Gastroesophageal sphincter (tissue), 4 donors: ENCODE measurements around the gene RALGPS2. TPM values are rescaled to one million over a fixed set of nuclear protein-coding genes. Genes with fewer than 3 reads are reported as not detected.
"Not testable (repeated sequence)": the region's sequence is repeated elsewhere in the genome, so short reads cannot be mapped to it uniquely, and the experiment has no call there.

Source experiments
- ATAC-seq: fragments of 150-250 bp; one replicate; pipeline ENCODE4 v1.9.1; 2016; ENCODE audit warnings: mild to moderate bottlenecking, moderate library complexity
- H3K27ac ChIP-seq, 4 donors: fragments of 200-600 bp; sonication (generic) in 3 of 4; 1 replicate in 3 of 4; 2 replicates in 1 of 4; pipeline ENCODE4 v1.5.1; 2016 to 2019
- H3K27me3 ChIP-seq: fragments of 200-600 bp; sonication (generic); one replicate; pipeline ENCODE4 v1.5.1; 2019
- H3K36me3 ChIP-seq, 2 donors: fragments of 200-600 bp; sonication (generic); one replicate each; pipeline ENCODE4 v1.5.1; 2019; ENCODE audit warnings: control low read depth in 1 of 2
- H3K4me1 ChIP-seq, 3 donors: fragments of 200-600 bp; sonication (generic); 1 replicate in 2 of 3; 2 replicates in 1 of 3; pipeline ENCODE4 v1.5.1; 2016 to 2019; ENCODE audit warnings: control low read depth in 2 of 3
- H3K4me3 ChIP-seq, 2 donors: fragments of 200-600 bp; sonication (generic); one replicate each; pipeline ENCODE4 v1.5.1; 2019; ENCODE audit warnings: mild to moderate bottlenecking in 1 of 2, moderate library complexity in 1 of 2
- H3K9me3 ChIP-seq, 3 donors: fragments of 200-600 bp; sonication (generic); one replicate each; pipeline ENCODE4 v1.5.1; 2017 to 2019; ENCODE audit warnings: control low read depth in 2 of 3
- EP300 ChIP-seq: sonication (generic); formaldehyde crosslinking; IDR thresholded peaks from one replicate; pipeline ENCODE4 v1.6.1; 2017; ENCODE audit warnings: antibody characterized with exemption, mild to moderate bottlenecking
- POLR2A ChIP-seq, 2 donors: fragments of 450-650 bp; IDR thresholded peaks; one replicate each; pipeline ENCODE4 v1.6.1; 2017; ENCODE audit warnings: antibody characterized with exemption in 2 of 2, mild to moderate bottlenecking in 2 of 2, moderate library complexity in 1 of 2
- POLR2AphosphoS5 ChIP-seq: sonication (generic); formaldehyde crosslinking; IDR thresholded peaks from one replicate; pipeline ENCODE4 v1.6.1; 2017; ENCODE audit warnings: antibody characterized with exemption
- WGBS, 2 donors: methylation state at CpG; one replicate each; pipeline ENCODE4 v1.1.5; 2018; ENCODE audit warnings: low coverage in 1 of 2; 5-methylcytosine and 5-hydroxymethylcytosine counted together
- total RNA-seq, 4 donors: library from RNA; depleted of rRNA; stranded (reverse); fragments of >200 nt; gene quantifications; one replicate each; pipeline ENCODE4 v1.1.0, GENCODE V29; 2016
- TF ChIP-seq, protein P1 (sequence below), 4 experiments: fragments of 200-600 bp in 2 of 4; fragments of 450-650 bp in 2 of 4; sonication (generic) in 1 of 4; IDR thresholded peaks; one replicate each; pipeline ENCODE4 v1.5.1; 2017 to 2019; ENCODE audit warnings: antibody characterized with exemption in 4 of 4, mild to moderate bottlenecking in 2 of 4, moderate library complexity in 2 of 4

RALGPS2 gene
- total RNA-seq, 4 donors from 2014 or later: 12.0 to 17.7 (median 15.1) TPM

DNA sequence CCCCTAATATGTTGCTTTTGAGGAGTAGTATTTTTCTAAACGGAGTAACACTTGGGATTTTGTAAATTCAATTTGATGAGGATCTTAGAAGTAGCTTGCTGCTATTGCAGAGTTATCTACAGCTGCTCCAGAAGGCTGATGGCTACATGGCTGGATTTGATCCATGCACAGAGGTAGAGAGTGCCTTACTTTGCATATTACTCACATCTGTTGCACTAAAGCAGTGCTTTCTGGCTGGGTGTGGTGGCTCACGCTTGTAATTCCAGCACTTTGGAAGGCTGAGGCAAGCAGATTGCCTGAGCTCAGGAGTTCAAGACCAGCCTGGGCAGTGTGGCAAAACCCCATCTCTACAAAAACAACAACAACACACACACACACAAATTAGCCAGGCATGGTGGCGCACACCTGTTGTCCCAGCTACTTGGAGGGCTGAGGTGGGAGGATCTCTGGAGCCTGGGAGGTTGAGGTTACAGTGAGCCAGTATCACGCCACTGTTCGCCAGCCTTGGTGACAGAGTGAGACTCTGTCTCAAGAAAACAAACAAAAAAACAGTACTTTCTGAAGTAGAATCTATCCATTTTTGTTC lies 24.6 kb downstream of the RALGPS2 start:
- peaks cover 0 to 7% (median 0%) of the 10 kb centered on the region in 3 donors for H3K4me1 ChIP-seq
- no peak overlapping the region for H3K4me3 ChIP-seq
- ATAC-seq: no peak
- no peaks in the 10 kb centered on the region for H3K27me3 ChIP-seq
- WGBS, 2 donors: 71 to 91% methylated on average over 1 to 3 of the region's 5 CpGs
- H3K27ac ChIP-seq: no peak overlapping the region
- no peaks in the 10 kb centered on the region for H3K9me3 ChIP-seq
- TF ChIP-seq POLR2A (IDR thresholded peaks at IDR 0.05): no peak
- TF ChIP-seq, protein P1, sequence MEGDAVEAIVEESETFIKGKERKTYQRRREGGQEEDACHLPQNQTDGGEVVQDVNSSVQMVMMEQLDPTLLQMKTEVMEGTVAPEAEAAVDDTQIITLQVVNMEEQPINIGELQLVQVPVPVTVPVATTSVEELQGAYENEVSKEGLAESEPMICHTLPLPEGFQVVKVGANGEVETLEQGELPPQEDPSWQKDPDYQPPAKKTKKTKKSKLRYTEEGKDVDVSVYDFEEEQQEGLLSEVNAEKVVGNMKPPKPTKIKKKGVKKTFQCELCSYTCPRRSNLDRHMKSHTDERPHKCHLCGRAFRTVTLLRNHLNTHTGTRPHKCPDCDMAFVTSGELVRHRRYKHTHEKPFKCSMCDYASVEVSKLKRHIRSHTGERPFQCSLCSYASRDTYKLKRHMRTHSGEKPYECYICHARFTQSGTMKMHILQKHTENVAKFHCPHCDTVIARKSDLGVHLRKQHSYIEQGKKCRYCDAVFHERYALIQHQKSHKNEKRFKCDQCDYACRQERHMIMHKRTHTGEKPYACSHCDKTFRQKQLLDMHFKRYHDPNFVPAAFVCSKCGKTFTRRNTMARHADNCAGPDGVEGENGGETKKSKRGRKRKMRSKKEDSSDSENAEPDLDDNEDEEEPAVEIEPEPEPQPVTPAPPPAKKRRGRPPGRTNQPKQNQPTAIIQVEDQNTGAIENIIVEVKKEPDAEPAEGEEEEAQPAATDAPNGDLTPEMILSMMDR (IDR thresholded peaks at IDR 0.05): no peak
- TF ChIP-seq EP300: no peak
- TF ChIP-seq POLR2AphosphoS5: no peak
- no peaks in the 10 kb centered on the region for H3K36me3 ChIP-seq

DNA sequence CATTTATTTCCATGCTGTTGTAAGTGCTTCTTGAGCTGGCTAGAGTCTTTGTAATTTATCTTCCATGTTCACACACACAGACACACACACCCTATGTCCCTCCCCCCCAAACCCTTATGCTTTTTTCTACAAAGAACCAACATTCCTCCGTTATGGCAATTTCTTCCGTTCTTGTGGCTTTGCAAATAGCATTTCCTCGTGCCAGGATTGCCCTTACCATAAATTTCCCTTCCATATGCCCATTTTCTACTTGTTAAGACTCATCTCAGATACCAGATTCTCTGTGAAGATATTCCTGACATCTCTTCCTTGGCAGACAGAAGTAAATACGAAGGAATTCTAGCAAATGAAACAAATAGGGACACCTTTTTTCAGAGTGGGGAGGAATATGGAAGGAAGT lies 26.0 kb downstream of the RALGPS2 start:
- WGBS, 2 donors: 63 to 70% methylated on average over 4 of the region's 4 CpGs
- ATAC-seq: no peak
- Histone ChIP-seq H3K4me1 (peaks cover 0 to 7% (median 0%) of the 10 kb centered on the region in 3 donors), H3K4me3 (no peak overlapping the region), H3K27me3 (no peaks in the 10 kb centered on the region), H3K36me3 (no peaks in the 10 kb centered on the region), H3K9me3 (no peaks in the 10 kb centered on the region), H3K27ac (no peak overlapping the region)
- TF ChIP-seq, protein P1 (IDR thresholded peaks at IDR 0.05): no peak
- TF ChIP-seq EP300 (no peak), POLR2A (IDR thresholded peaks at IDR 0.05) (no peak), POLR2AphosphoS5 (no peak)

DNA sequence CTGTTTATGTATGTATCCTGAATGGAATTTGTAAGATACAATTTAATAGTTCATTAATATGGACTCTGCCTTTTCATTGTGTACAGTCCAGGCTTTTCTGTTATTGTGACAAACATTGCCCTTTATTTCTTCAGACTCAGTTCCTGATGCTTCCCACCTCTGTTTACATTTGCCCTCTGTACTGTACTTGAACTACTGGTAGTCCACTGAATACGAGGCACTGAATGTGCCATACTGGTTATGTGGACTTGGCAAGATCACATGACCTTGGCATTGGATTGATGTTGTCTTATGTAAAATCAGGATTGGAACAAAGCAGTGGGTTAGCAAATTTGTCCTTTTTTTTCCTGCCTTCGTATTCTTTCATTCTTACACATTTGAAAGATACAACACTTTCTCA lies 27.8 kb downstream of the RALGPS2 start:
- no peaks in the 10 kb centered on the region for H3K27me3 ChIP-seq
- H3K36me3 ChIP-seq: no peaks in the 10 kb centered on the region
- no peak overlapping the region for H3K27ac ChIP-seq
- TF ChIP-seq POLR2A (IDR thresholded peaks at IDR 0.05) (no peak), POLR2AphosphoS5 (no peak), EP300 (no peak)
- TF ChIP-seq, protein P1 (IDR thresholded peaks at IDR 0.05): no peak
- ATAC-seq: no peak
- H3K4me1 ChIP-seq: peaks cover 0 to 7% (median 0%) of the 10 kb centered on the region in 3 donors
- WGBS, 2 donors: 48 to 50% methylated on average over 1 to 2 of the region's 2 CpGs
- H3K4me3 ChIP-seq: no peak overlapping the region
- no peaks in the 10 kb centered on the region for H3K9me3 ChIP-seq

DNA sequence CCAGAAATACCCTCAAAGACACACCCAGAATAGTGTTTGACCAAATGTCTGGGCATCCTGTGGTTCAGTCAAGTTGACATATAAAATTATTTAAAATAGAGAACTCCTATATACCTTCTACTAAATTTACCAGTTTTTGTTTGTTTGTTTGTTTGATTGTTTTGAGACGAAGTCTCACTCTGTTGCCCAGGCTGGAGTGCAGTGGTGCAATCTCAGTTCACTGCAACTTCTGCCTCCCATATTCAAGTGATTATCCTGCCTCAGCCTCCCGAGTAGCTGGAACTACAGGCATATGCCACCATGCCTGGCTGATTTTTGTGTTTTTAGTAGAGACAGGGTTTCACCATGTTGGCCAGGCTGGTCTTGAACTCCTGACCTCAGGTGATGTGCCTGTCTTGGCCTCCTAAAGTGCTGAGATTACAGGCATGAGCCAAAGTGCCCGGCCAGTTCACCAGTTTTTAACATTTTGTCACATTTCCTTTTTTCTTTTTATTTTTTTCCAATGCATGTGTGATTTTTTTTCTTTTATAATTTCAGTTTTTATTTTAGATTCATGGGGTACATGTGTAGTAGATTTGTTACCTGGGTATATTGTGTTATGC lies 29.7 kb downstream of the RALGPS2 start:
- not testable (repeated sequence) for H3K9me3 ChIP-seq, H3K27me3 ChIP-seq, H3K4me1 ChIP-seq, H3K27ac ChIP-seq, H3K36me3 ChIP-seq, ATAC-seq, H3K4me3 ChIP-seq
- 88 to 93% methylated on average over 3 of the region's 3 CpGs for WGBS, 2 donors

DNA sequence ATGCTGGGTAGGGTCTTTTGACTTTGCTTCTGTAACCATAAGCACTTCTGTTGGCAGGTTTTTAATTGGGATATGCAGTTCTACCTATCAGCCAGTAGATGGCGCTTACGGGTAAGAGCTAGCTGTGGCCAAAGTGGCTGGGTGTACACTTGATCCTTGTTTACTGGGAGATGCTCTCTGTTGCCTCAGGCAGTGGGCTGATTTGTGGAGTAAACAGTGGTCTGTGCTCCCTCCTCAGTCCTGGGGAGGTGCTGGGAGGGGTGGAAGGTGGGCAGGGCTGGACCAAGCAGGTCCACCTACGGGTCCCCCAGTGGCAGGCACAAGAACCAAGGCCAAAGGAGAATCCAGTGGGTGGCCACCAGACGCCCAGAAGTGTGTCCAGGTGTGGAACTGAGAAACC lies 43.4 kb downstream of the RALGPS2 start:
- H3K27me3 ChIP-seq: no peaks in the 10 kb centered on the region
- no peak for TF ChIP-seq EP300
- TF ChIP-seq, protein P1 (IDR thresholded peaks at IDR 0.05): peak; percentile 50 to 71 (median 52)
- no peak overlapping the region for H3K27ac ChIP-seq
- H3K36me3 ChIP-seq: no peaks in the 10 kb centered on the region
- H3K4me3 ChIP-seq: no peak overlapping the region
- H3K9me3 ChIP-seq: peaks cover 0 to 29% (median 0%) of the 10 kb centered on the region in 3 donors
- no peaks in the 10 kb centered on the region for H3K4me1 ChIP-seq
- no CpG with 5 or more reads among the region's 4 CpGs for WGBS, 2 donors
- no peak for ATAC-seq
